PC-3 (cell line): ENCODE data around the gene APLP1. TPM values are rescaled to one million over a fixed set of nuclear protein-coding genes. Genes with fewer than 3 reads are reported as not detected.

Experiments used
- ATAC-seq: fragments of 200-7000 bp; cut with Tn5 transposase; 2 replicates; pipeline ENCODE4 v1.9.1; 2020; ENCODE audit warnings: mild to moderate bottlenecking, moderate library complexity
- BruUV-seq: library from RNA; stranded (reverse); fragments of 400-500 nt; replicated peaks from 2 replicates; lab custom pipeline; 2021; lab: Mats Ljungman, UMichigan
- CTCF ChIA-PET: fragments of 300-600 bp; sonication (Branson Sonifier 250); formaldehyde crosslinking; loops from one replicate; lab custom pipeline; 2022; ENCODE audit warnings: antibody characterized with exemption; lab: Charles Lee
- POLR2A ChIA-PET: fragments of 300-600 bp; sonication (Branson Sonifier 250); formaldehyde crosslinking; loops from one replicate; lab custom pipeline; 2022; ENCODE audit warnings: antibody characterized with exemption; ENCODE audit not compliant: unreplicated experiment; lab: Charles Lee
- DNase-seq: peaks from one replicate; pipeline ENCODE4 v3.0.0-alpha.2; 2015
- H2AFZ ChIP-seq: fragments of 300-600 bp; sonication (generic); 2 replicates; pipeline ENCODE4 v1.6.0; 2016; ENCODE audit warnings: antibody characterized with exemption, low read length
- H3F3A ChIP-seq: fragments of 300-600 bp; sonication (generic); one replicate; pipeline ENCODE4 v1.6.0; 2017; ENCODE audit warnings: antibody characterized with exemption, low read length, control low read depth, mild to moderate bottlenecking; ENCODE audit not compliant: unreplicated experiment
- H3K27ac ChIP-seq: fragments of 300-600 bp; sonication (generic); 2 replicates; pipeline ENCODE4 v1.5.1; 2016; ENCODE audit warnings: mild to moderate bottlenecking, low read length
- H3K27me3 ChIP-seq: fragments of 300-600 bp; sonication (generic); 2 replicates; pipeline ENCODE4 v1.6.1; 2016; ENCODE audit warnings: low read length, mixed read lengths
- H3K36me3 ChIP-seq: fragments of 300-600 bp; sonication (generic); 2 replicates; pipeline ENCODE4 v1.6.1; 2016; ENCODE audit warnings: low read depth, mixed run types, low read length, mixed read lengths
- H3K4me1 ChIP-seq: fragments of 300-600 bp; sonication (generic); 2 replicates; pipeline ENCODE4 v1.5.1; 2016; ENCODE audit warnings: low read length; ENCODE audit not compliant: insufficient read depth
- H3K4me2 ChIP-seq: fragments of 300-600 bp; sonication (generic); 2 replicates; pipeline ENCODE4 v1.6.0; 2016; ENCODE audit warnings: low read length
- H3K4me3 ChIP-seq: fragments of 300-600 bp; sonication (generic); 2 replicates; pipeline ENCODE4 v1.5.1; 2016; ENCODE audit warnings: mild to moderate bottlenecking, low read length, mixed read lengths
- H3K79me2 ChIP-seq: fragments of 300-600 bp; sonication (generic); 2 replicates; pipeline ENCODE4 v1.6.1; 2017; ENCODE audit warnings: low read length, mixed read lengths
- H3K9ac ChIP-seq: fragments of 300-600 bp; sonication (generic); 2 replicates; pipeline ENCODE4 v1.6.0; 2016; ENCODE audit warnings: mild to moderate bottlenecking, low read length
- H3K9me2 ChIP-seq: fragments of 300-600 bp; sonication (generic); replicated peaks from 2 replicates; pipeline ENCODE4 v1.6.1; 2016; ENCODE audit warnings: mixed run types, low read length, mixed read lengths
- H3K9me3 ChIP-seq: fragments of 300-600 bp; sonication (generic); 2 replicates; pipeline ENCODE4 v1.6.1; 2016; ENCODE audit warnings: low read length, mixed read lengths
- H4K20me1 ChIP-seq: fragments of 300-600 bp; sonication (generic); 2 replicates; pipeline ENCODE4 v1.6.1; 2016; ENCODE audit warnings: low read length, mixed read lengths
- EZH2 ChIP-seq: fragments of 300-600 bp; sonication (generic); IDR thresholded peaks from one replicate; pipeline ENCODE4 v1.6.1; 2017; ENCODE audit warnings: antibody characterized with exemption, mild to moderate bottlenecking, low read length; ENCODE audit not compliant: unreplicated experiment
- EZH2phosphoT487 ChIP-seq: fragments of 300-600 bp; sonication (generic); IDR thresholded peaks from 2 replicates; pipeline ENCODE4 v1.6.1; 2018; ENCODE audit warnings: mild to moderate bottlenecking, antibody characterized with exemption, low read length, borderline replicate concordance
- intact Hi-C: fragments of 100-400 bp; cut with micrococcal nuclease; formaldehyde crosslinking; loops from 2 replicates; pipeline ENCODE4 v1.9.0; 2023
- total RNA-seq: library from RNA; depleted of rRNA; stranded (reverse); fragments of >200 nt; gene quantifications from 2 replicates; pipeline ENCODE4 v1.2.3, GENCODE V29; 2014; rRNA removed
- TF ChIP-seq, protein P1 (sequence below): fragments of 300-600 bp; sonication (generic); conservative IDR thresholded peaks from 2 replicates; pipeline ENCODE4 v1.5.1; 2017; ENCODE audit warnings: antibody characterized with exemption, low read depth, mild to moderate bottlenecking, low read length

Gene APLP1
- total RNA-seq, 1 experiment from 2014 or later, result 21.1 TPM

DNA sequence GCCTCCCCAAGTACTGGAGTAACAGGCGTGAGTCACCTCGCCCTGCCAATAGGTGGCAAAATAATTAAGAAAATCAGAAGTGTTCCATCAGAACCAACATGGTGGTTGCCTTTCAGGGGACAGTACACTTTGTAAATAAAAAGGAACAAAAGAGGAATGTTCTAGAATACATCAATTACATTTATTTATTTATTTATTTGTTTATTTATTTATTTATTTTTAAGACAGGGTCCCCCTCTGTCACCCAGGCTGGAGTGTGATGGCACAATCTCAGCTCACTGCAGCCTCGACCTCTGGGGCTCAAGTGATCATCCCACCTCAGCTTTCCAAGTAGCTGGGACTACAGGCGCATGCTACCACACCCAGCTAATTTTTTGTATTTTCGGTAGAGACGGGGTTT is 52.6 kb downstream of the APLP1 start:
- Histone ChIP-seq H3K4me2 (no peak overlapping the region), H3K79me2 (no peaks in the 10 kb centered on the region), H3K27me3 (no peaks in the 10 kb centered on the region), H3K9ac (no peak overlapping the region), H3K4me1 (no peaks in the 10 kb centered on the region), H4K20me1 (no peaks in the 10 kb centered on the region), H3K9me3 (no peaks in the 10 kb centered on the region), H2AFZ (no peak overlapping the region), H3F3A (no peaks in the 10 kb centered on the region), H3K4me3 (no peak overlapping the region), H3K36me3 (no peaks in the 10 kb centered on the region), H3K27ac (no peak overlapping the region), H3K9me2 (no peaks in the 10 kb centered on the region)
- ChIA-PET POLR2A (no interaction called here), CTCF (no interaction called here)
- DNase-seq (no peak), ATAC-seq (no peak)
- intact Hi-C loops, result no loop called here
- TF ChIP-seq, protein P1, sequence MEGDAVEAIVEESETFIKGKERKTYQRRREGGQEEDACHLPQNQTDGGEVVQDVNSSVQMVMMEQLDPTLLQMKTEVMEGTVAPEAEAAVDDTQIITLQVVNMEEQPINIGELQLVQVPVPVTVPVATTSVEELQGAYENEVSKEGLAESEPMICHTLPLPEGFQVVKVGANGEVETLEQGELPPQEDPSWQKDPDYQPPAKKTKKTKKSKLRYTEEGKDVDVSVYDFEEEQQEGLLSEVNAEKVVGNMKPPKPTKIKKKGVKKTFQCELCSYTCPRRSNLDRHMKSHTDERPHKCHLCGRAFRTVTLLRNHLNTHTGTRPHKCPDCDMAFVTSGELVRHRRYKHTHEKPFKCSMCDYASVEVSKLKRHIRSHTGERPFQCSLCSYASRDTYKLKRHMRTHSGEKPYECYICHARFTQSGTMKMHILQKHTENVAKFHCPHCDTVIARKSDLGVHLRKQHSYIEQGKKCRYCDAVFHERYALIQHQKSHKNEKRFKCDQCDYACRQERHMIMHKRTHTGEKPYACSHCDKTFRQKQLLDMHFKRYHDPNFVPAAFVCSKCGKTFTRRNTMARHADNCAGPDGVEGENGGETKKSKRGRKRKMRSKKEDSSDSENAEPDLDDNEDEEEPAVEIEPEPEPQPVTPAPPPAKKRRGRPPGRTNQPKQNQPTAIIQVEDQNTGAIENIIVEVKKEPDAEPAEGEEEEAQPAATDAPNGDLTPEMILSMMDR, result no peak
- TF ChIP-seq EZH2, result no peak
- TF ChIP-seq EZH2phosphoT487, result no peak
- no TSS peak for BruUV-seq

DNA sequence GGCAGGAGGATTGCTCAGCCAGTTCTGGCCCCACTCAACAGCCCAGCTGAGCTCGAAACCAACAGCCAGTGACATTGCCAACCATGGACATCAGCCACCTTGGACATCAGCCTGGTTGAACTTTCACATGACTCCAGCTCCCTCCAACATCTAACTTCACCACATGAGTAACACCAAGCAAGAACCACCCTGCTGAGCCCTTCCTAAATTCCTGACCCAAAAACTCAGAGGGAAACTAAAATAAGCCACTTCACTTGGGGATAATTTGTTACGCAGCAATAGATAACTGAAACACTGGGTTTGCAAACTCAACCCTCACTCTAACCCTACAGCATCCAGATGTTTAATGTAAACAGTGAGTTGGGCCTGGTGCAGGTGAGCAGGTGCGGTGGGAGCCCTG is 57.1 kb downstream of the APLP1 start:
- Histone ChIP-seq H3K9me2 (no peaks in the 10 kb centered on the region), H4K20me1 (no peaks in the 10 kb centered on the region), H2AFZ (no peak overlapping the region), H3K4me1 (no peaks in the 10 kb centered on the region), H3F3A (no peaks in the 10 kb centered on the region), H3K79me2 (no peaks in the 10 kb centered on the region), H3K4me2 (no peak overlapping the region), H3K9me3 (no peaks in the 10 kb centered on the region), H3K27me3 (no peaks in the 10 kb centered on the region), H3K4me3 (no peak overlapping the region), H3K36me3 (no peaks in the 10 kb centered on the region), H3K9ac (no peak overlapping the region), H3K27ac (no peak overlapping the region)
- DNase-seq (no peak), ATAC-seq (no peak)
- TF ChIP-seq EZH2phosphoT487 (no peak), EZH2 (no peak)
- TF ChIP-seq, protein P1, result no peak
- intact Hi-C loops, result no loop called here
- ChIA-PET CTCF (no interaction called here), POLR2A (no interaction called here)
- BruUV-seq, result no TSS peak

DNA sequence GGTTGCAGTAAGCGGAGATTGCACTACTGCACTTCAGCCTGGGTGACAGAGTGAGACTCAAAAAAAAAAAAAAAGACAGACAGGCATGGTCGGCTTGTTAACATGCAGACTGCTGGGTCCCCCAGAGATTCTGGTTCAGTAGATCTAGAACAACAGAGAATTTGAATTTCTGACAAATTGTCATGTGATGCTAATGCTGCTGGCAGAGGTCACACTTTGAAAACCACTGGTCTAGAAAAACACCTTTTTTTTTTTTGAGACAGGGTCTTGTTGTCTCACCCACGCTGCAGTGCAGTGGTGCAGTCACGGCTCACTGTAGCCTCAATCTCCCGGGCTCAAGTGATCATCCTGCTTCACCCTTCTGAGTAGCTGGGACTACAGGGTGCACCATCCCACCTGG is 60.1 kb downstream of the APLP1 start:
- Histone ChIP-seq H3K9ac (no peak overlapping the region), H3K9me2 (no peaks in the 10 kb centered on the region), H2AFZ (no peak overlapping the region), H4K20me1 (no peaks in the 10 kb centered on the region), H3K9me3 (no peaks in the 10 kb centered on the region), H3K4me3 (no peak overlapping the region), H3K27ac (no peak overlapping the region), H3F3A (no peaks in the 10 kb centered on the region), H3K79me2 (no peaks in the 10 kb centered on the region), H3K27me3 (no peaks in the 10 kb centered on the region), H3K36me3 (no peaks in the 10 kb centered on the region; the same call in 1 of the 2 replicates), H3K4me2 (no peak overlapping the region), H3K4me1 (peaks cover 9% of the 10 kb centered on the region)
- POLR2A ChIA-PET, result no interaction called here
- TF ChIP-seq, protein P1, result no peak
- TF ChIP-seq EZH2 (no peak), EZH2phosphoT487 (no peak)
- CTCF ChIA-PET, result no interaction called here
- BruUV-seq, result no TSS peak
- ATAC-seq (no peak), DNase-seq (no peak)
- intact Hi-C loops, result no loop called here

Other genes with a start within 250 kb of the APLP1 start
- 81.6 and 126 TPM in 2 replicates for gene RBM42, start 239.5 kb upstream of the APLP1 start, total RNA-seq
- 0.36 TPM in 1 of 2 replicates, not detected in the other for gene ETV2, start 226.8 kb upstream of the APLP1 start, total RNA-seq
- 405 and 563 TPM in 2 replicates for gene COX6B1, start 220.3 kb upstream of the APLP1 start, total RNA-seq
- gene UPK1A, start 202.1 kb upstream of the APLP1 start, total RNA-seq, result not detected in 2 replicates
- not detected in 2 replicates for gene ZBTB32, start 164.0 kb upstream of the APLP1 start, total RNA-seq
- gene KMT2B, start 150.6 kb upstream of the APLP1 start, total RNA-seq, result 10.8 and 23.4 TPM in 2 replicates
- 0.81 and 9.3 TPM in 2 replicates for gene IGFLR1, start 126.1 kb upstream of the APLP1 start, total RNA-seq
- 7.8 and 16.4 TPM in 2 replicates for gene U2AF1L4, start 123.2 kb upstream of the APLP1 start, total RNA-seq
- gene PSENEN, start 122.9 kb upstream of the APLP1 start, total RNA-seq, result 34.3 and 42.9 TPM in 2 replicates
- 4.6 and 8.2 TPM in 2 replicates for gene LIN37, start 120.0 kb upstream of the APLP1 start, total RNA-seq
- gene HSPB6, start 111.5 kb upstream of the APLP1 start, total RNA-seq, result not detected in 2 replicates
- 5.5 and 6.1 TPM in 2 replicates for gene PROSER3, start 110.4 kb upstream of the APLP1 start, total RNA-seq
- 3.7 and 5.4 TPM in 2 replicates for gene ARHGAP33, start 93.0 kb upstream of the APLP1 start, total RNA-seq
- not detected in 2 replicates for gene PRODH2, start 55.7 kb upstream of the APLP1 start, total RNA-seq
- gene NPHS1, start 16.1 kb upstream of the APLP1 start, total RNA-seq, result not detected in 2 replicates
- gene KIRREL2, start 11.7 kb upstream of the APLP1 start, total RNA-seq, result not detected in 2 replicates
- 9.0 and 10.6 TPM in 2 replicates for gene NFKBID, start 32.0 kb downstream of the APLP1 start, total RNA-seq
- not detected in 2 replicates for gene HCST, start 34.0 kb downstream of the APLP1 start, total RNA-seq
- gene TYROBP, start 39.7 kb downstream of the APLP1 start, total RNA-seq, result not detected in 2 replicates
- 4.1 and 4.8 TPM in 2 replicates for gene LRFN3, start 67.8 kb downstream of the APLP1 start, total RNA-seq
- gene SDHAF1, start 126.6 kb downstream of the APLP1 start, total RNA-seq, result 24.5 and 38.1 TPM in 2 replicates
- 0.77 and 1.9 TPM in 2 replicates for gene SYNE4, start 140.2 kb downstream of the APLP1 start, total RNA-seq
- gene ALKBH6, start 145.6 kb downstream of the APLP1 start, total RNA-seq, result 38.4 and 39.3 TPM in 2 replicates
- gene CLIP3, start 164.3 kb downstream of the APLP1 start, total RNA-seq, result 0.07 TPM in 1 of 2 replicates, not detected in the other
- gene THAP8, start 185.7 kb downstream of the APLP1 start, total RNA-seq, result 0.95 and 2.1 TPM in 2 replicates
- gene WDR62, start 186.3 kb downstream of the APLP1 start, total RNA-seq, result 13.3 and 13.9 TPM in 2 replicates
- not detected in 2 replicates for gene OVOL3, start 242.6 kb downstream of the APLP1 start, total RNA-seq
- gene POLR2I, start 246.3 kb downstream of the APLP1 start, total RNA-seq, result 191 and 250 TPM in 2 replicates
- 260 and 332 TPM in 2 replicates for gene TBCB, start 246.9 kb downstream of the APLP1 start, total RNA-seq